OCI-M2 (cell line): Measurements from ENCODE around the gene ZNF764.
"Not testable (repeated sequence)": the region's sequence is repeated elsewhere in the genome, so short reads cannot be mapped to it uniquely, and the experiment has no call there.

ENCODE experiments used
- DNase-seq: peaks from one replicate; lab custom pipeline; 2025; ENCODE audit not compliant: unreplicated experiment; lab: John Stamatoyannopoulos, UW

The ZNF764 gene

GRCh38 chr16:30548416-30549253, 9.5 kb downstream of the ZNF764 start:
- no peak for DNase-seq

GRCh38 chr16:30546115-30546514, 12.1 kb downstream of the ZNF764 start:
- DNase-seq, result no peak

- no peak for DNase-seq
Measured at GRCh38 chr16:30543067-30543466, 15.1 kb downstream of the ZNF764 start.

- no peak for DNase-seq
Measured at GRCh38 chr16:30541502-30542329, 16.5 kb downstream of the ZNF764 start.

- DNase-seq, result not testable (repeated sequence)
Measured at GRCh38 chr16:30540916-30541464, 17.2 kb downstream of the ZNF764 start.

- DNase-seq, result not testable (repeated sequence)
Measured at GRCh38 chr16:30539986-30540526, 18.1 kb downstream of the ZNF764 start.

- DNase-seq, result no peak
Measured at GRCh38 chr16:30539000-30539964, 18.9 kb downstream of the ZNF764 start.

GRCh38 chr16:30536391-30537024, 21.7 kb downstream of the ZNF764 start:
- not testable (repeated sequence) for DNase-seq

GRCh38 chr16:30535777-30536190, 22.4 kb downstream of the ZNF764 start:
- DNase-seq, result no peak

GRCh38 chr16:30535106-30535776, 22.9 kb downstream of the ZNF764 start:
- no peak for DNase-seq

GRCh38 chr16:30534368-30535105, 23.6 kb downstream of the ZNF764 start, which contains the start of gene ZNF747:
Gene ZNF747, minus strand, starts transcription at chr16:30534858. Its CDS starts 179 bp downstream, at chr16:30534679.
- no peak for DNase-seq

- no peak for DNase-seq
Measured at GRCh38 chr16:30533748-30534367, 24.3 kb downstream of the ZNF764 start.

- no peak for DNase-seq
Measured at GRCh38 chr16:30533146-30533522, 25.0 kb downstream of the ZNF764 start.

GRCh38 chr16:30532285-30533145, 25.7 kb downstream of the ZNF764 start:
- no peak for DNase-seq

- DNase-seq, result no peak
Measured at GRCh38 chr16:30530163-30531037, 27.8 kb downstream of the ZNF764 start.

- DNase-seq, result no peak
Measured at GRCh38 chr16:30528799-30529457, 29.2 kb downstream of the ZNF764 start.
